ENCODE results near the gene SARNP.
"Not testable (repeated sequence)": the region's sequence is repeated elsewhere in the genome, so short reads cannot be mapped to it uniquely, and the experiment has no call there.

Gene SARNP

GRCh38 chr12:55817345-55818139 is at the start of gene SARNP, which contains the start of gene ORMDL2:
Gene SARNP (minus strand): TSS chr12:55817724. CDS start chr12:55817701, 23 bp downstream.
Gene ORMDL2 (plus strand): TSS chr12:55818041. CDS start chr12:55819000, 959 bp downstream.
- no peaks in the 10 kb centered on the region for H3K9me3 Mint-ChIP-seq
- H3K36me3 Mint-ChIP-seq (ENCODE audit: low read depth): peaks cover 46% of the 10 kb centered on the region
- no peaks in the 10 kb centered on the region for H3K27me3 Mint-ChIP-seq
- H3K4me3 Mint-ChIP-seq: no peak within 1 kb of the TSS
- peaks cover 46% of the 10 kb centered on the region for H3K4me1 Mint-ChIP-seq (ENCODE audit: low read depth)
- no peak within 1 kb of the TSS for H3K27ac Mint-ChIP-seq

- H3K36me3 Mint-ChIP-seq (ENCODE audit: low read depth); H3K9me3 Mint-ChIP-seq; H3K27me3 Mint-ChIP-seq; H3K4me1 Mint-ChIP-seq (ENCODE audit: low read depth); H3K4me3 Mint-ChIP-seq; H3K27ac Mint-ChIP-seq: not testable (repeated sequence)
These were observed 49.0 kb upstream of the SARNP start for GRCh38 chr12:55866454-55867004.

- H3K27me3 Mint-ChIP-seq: no peaks in the 10 kb centered on the region
- H3K36me3 Mint-ChIP-seq (ENCODE audit: low read depth): no peaks in the 10 kb centered on the region
- no peak overlapping the region for H3K27ac Mint-ChIP-seq
- H3K9me3 Mint-ChIP-seq: no peaks in the 10 kb centered on the region
- no peak overlapping the region for H3K4me3 Mint-ChIP-seq
- H3K4me1 Mint-ChIP-seq (ENCODE audit: low read depth): no peaks in the 10 kb centered on the region
These were observed 47.8 kb upstream of the SARNP start for GRCh38 chr12:55865327-55865726.

- H3K9me3 Mint-ChIP-seq; H3K4me1 Mint-ChIP-seq (ENCODE audit: low read depth); H3K4me3 Mint-ChIP-seq; H3K27ac Mint-ChIP-seq; H3K27me3 Mint-ChIP-seq; H3K36me3 Mint-ChIP-seq (ENCODE audit: low read depth): not testable (repeated sequence)
These were observed 45.4 kb upstream of the SARNP start for GRCh38 chr12:55862931-55863330.

- H3K9me3 Mint-ChIP-seq: no peaks in the 10 kb centered on the region
- H3K27ac Mint-ChIP-seq: no peak overlapping the region
These were observed 44.8 kb upstream of the SARNP start for GRCh38 chr12:55862286-55862685.

GRCh38 chr12:55861871-55862270 is 44.3 kb upstream of the SARNP start:
- Mint-ChIP-seq H3K9me3 (no peaks in the 10 kb centered on the region), H3K27me3 (no peaks in the 10 kb centered on the region), H3K27ac (no peak overlapping the region), H3K4me1 (ENCODE audit: low read depth) (no peaks in the 10 kb centered on the region), H3K4me3 (no peak overlapping the region), H3K36me3 (ENCODE audit: low read depth) (no peaks in the 10 kb centered on the region)

More at GRCh38 chr12:55862286-55862685, 44.8 kb upstream of the SARNP start:
- no peaks in the 10 kb centered on the region for H3K36me3 Mint-ChIP-seq (ENCODE audit: low read depth)
- no peaks in the 10 kb centered on the region for H3K4me1 Mint-ChIP-seq (ENCODE audit: low read depth)
- no peak overlapping the region for H3K4me3 Mint-ChIP-seq
- no peaks in the 10 kb centered on the region for H3K27me3 Mint-ChIP-seq

- H3K4me3 Mint-ChIP-seq: no peak overlapping the region
- H3K9me3 Mint-ChIP-seq: no peaks in the 10 kb centered on the region
- no peak overlapping the region for H3K27ac Mint-ChIP-seq
- no peaks in the 10 kb centered on the region for H3K4me1 Mint-ChIP-seq (ENCODE audit: low read depth)
- H3K27me3 Mint-ChIP-seq: no peaks in the 10 kb centered on the region
- no peaks in the 10 kb centered on the region for H3K36me3 Mint-ChIP-seq (ENCODE audit: low read depth)
These were observed 43.9 kb upstream of the SARNP start for GRCh38 chr12:55861396-55861795.

GRCh38 chr12:55852740-55853139 is 35.2 kb upstream of the SARNP start:
- Mint-ChIP-seq H3K36me3 (ENCODE audit: low read depth) (no peaks in the 10 kb centered on the region), H3K9me3 (no peaks in the 10 kb centered on the region), H3K27me3 (no peaks in the 10 kb centered on the region), H3K4me1 (ENCODE audit: low read depth) (peaks cover 6% of the 10 kb centered on the region), H3K4me3 (no peak overlapping the region), H3K27ac (no peak overlapping the region)

GRCh38 chr12:55850893-55851292 is 33.4 kb upstream of the SARNP start:
- H3K27me3 Mint-ChIP-seq: no peaks in the 10 kb centered on the region

GRCh38 chr12:55850401-55850800 is 32.9 kb upstream of the SARNP start:
- no peak overlapping the region for H3K27ac Mint-ChIP-seq
- H3K9me3 Mint-ChIP-seq: no peaks in the 10 kb centered on the region
- H3K4me3 Mint-ChIP-seq: no peak overlapping the region
- no peaks in the 10 kb centered on the region for H3K27me3 Mint-ChIP-seq
- peaks cover 17% of the 10 kb centered on the region for H3K4me1 Mint-ChIP-seq (ENCODE audit: low read depth)
- no peaks in the 10 kb centered on the region for H3K36me3 Mint-ChIP-seq (ENCODE audit: low read depth)

More at GRCh38 chr12:55850893-55851292, 33.4 kb upstream of the SARNP start:
- Mint-ChIP-seq H3K36me3 (ENCODE audit: low read depth) (no peaks in the 10 kb centered on the region), H3K27ac (no peak overlapping the region), H3K4me1 (ENCODE audit: low read depth) (peaks cover 17% of the 10 kb centered on the region), H3K4me3 (no peak overlapping the region), H3K9me3 (no peaks in the 10 kb centered on the region)

GRCh38 chr12:55849616-55850343 is 32.3 kb upstream of the SARNP start:
- no peaks in the 10 kb centered on the region for H3K9me3 Mint-ChIP-seq
- no peaks in the 10 kb centered on the region for H3K27me3 Mint-ChIP-seq
- no peak overlapping the region for H3K4me3 Mint-ChIP-seq
- peaks cover 17% of the 10 kb centered on the region for H3K4me1 Mint-ChIP-seq (ENCODE audit: low read depth)
- no peak overlapping the region for H3K27ac Mint-ChIP-seq
- no peaks in the 10 kb centered on the region for H3K36me3 Mint-ChIP-seq (ENCODE audit: low read depth)

GRCh38 chr12:55847603-55848291 is 30.2 kb upstream of the SARNP start:
- H3K4me3 Mint-ChIP-seq: peak overlapping the region; percentile 32
- H3K9me3 Mint-ChIP-seq: no peaks in the 10 kb centered on the region
- H3K4me1 Mint-ChIP-seq (ENCODE audit: low read depth): peaks cover 17% of the 10 kb centered on the region
- no peaks in the 10 kb centered on the region for H3K27me3 Mint-ChIP-seq
- H3K36me3 Mint-ChIP-seq (ENCODE audit: low read depth): no peaks in the 10 kb centered on the region
- H3K27ac Mint-ChIP-seq: peak overlapping the region; percentile 88

GRCh38 chr12:55847033-55847432 is 29.5 kb upstream of the SARNP start:
- no peaks in the 10 kb centered on the region for H3K27me3 Mint-ChIP-seq
- H3K27ac Mint-ChIP-seq: peak overlapping the region; percentile 88
- H3K4me1 Mint-ChIP-seq (ENCODE audit: low read depth): peaks cover 17% of the 10 kb centered on the region
- H3K4me3 Mint-ChIP-seq: peak overlapping the region; percentile 32
- H3K36me3 Mint-ChIP-seq (ENCODE audit: low read depth): no peaks in the 10 kb centered on the region
- H3K9me3 Mint-ChIP-seq: no peaks in the 10 kb centered on the region

GRCh38 chr12:55845785-55846496 is 28.4 kb upstream of the SARNP start:
- no peaks in the 10 kb centered on the region for H3K27me3 Mint-ChIP-seq
- H3K36me3 Mint-ChIP-seq (ENCODE audit: low read depth): no peaks in the 10 kb centered on the region
- H3K27ac Mint-ChIP-seq: no peak overlapping the region
- no peaks in the 10 kb centered on the region for H3K9me3 Mint-ChIP-seq
- no peak overlapping the region for H3K4me3 Mint-ChIP-seq
- peaks cover 17% of the 10 kb centered on the region for H3K4me1 Mint-ChIP-seq (ENCODE audit: low read depth)

All from stimulated activated naive CD8-positive, alpha-beta T cell treated with anti-CD3 and anti-CD28 coated beads, Interleukin-15, Interleukin-2, amounts not matched to agents 100 ng/mL and 50 ng/mL, for 24 hours (primary cell).